ENCODE data around the gene SPATA9. TPM values are rescaled to one million over a fixed set of nuclear protein-coding genes. Genes with fewer than 3 reads are reported as not detected.
"Not testable (repeated sequence)": the region's sequence is repeated elsewhere in the genome, so short reads cannot be mapped to it uniquely, and the experiment has no call there.

The SPATA9 gene
- polyA plus RNA-seq, 4 donors = 1.1 to 2.3 (median 1.5) TPM

DNA sequence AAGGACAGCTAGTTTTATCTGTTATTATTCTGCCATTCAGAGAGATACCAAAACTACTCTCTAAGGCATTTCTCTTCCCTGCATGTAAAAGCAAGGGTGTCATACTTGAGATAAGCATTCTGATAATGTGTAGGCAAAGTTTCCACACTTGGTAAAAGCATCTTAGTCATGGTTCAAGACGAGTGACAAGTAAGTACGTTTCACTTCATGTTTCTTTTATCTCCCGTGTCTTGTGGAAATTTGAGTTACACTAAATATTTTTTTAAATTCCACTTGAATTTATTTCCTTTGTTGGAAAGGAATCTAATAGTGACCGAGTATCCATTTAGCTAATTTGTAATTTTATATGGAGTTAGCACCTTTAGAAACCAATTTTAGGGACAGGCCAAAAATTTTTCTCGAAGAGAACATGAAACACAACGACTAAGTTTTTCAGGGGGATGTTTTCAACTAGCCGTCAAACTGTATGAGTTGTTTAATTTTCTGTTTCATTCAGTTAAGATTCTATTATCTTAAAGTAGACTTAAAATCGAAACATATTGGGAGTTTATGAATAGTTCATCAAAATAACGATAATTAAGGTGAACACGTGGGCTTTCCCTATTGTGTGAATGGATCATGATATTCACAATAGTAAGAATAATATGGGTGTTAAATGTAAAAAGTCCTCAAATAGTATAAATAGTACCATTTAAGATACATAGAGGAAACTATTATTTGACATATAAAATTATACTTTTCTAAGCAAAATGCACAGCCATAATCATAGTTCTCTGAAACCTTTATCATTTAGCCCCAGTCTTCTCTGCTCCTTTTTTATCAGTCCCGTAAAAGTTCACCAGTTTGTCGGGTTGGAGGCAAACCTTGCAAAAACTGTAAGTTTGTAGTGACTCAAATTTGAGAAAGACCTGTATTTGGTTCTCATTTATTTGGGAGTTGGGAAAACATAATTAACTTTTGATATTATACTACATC lies 34.6 kb downstream of the SPATA9 start:
- DNase-seq (ENCODE audit: low read depth in 4 of 4, low spot score in 3 of 4) = no peak

DNA sequence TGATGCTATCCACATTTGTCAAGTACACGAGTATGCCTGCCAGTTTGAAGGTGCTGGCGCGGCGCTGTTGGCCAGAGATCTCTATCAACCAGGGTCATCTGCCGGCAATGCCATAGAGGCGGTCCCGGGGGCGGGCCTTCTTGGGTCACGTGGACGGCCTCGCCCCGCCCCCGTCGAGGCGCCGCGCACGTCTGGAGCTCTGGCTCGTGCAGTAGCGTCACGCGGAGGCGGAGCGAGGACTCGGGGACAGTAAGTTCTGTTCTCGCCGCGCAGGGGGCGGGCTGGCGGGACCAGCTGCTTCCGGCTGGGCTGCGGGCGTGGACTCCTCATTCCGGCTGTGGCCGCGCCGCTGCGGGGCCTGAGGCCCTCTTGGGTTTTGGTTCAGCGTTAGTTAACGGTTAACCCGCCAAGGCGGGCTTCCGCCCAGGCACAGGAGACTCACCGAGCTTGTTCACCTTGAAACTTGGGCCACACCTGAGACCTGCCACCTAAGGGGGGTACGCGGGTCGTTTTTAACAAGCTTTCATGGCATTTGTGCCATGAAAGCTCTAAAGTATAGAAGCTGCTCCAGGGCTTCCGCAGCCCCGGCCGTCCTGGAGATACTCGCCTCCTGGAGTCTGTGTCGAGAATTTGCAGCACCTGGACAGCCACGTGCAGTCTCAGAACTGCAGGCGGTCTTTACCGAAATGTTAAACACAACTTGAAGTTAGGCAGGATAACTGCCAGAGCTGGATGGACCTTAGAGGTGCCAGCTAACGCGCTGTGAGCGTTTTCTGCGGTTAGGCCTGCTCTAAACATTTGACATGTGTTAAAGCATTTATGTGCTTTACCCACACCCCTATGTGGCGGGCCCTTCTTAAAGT lies 36.0 kb downstream of the SPATA9 start, which contains the start of gene RFESD:
TSS of gene RFESD (plus strand) at position 209 of the 863 bp plus-strand sequence. CDS start 5,495 bp downstream, outside the sequence.
- DNase-seq (ENCODE audit: low read depth in 4 of 4, low spot score in 3 of 4) = peak; percentile 90 to 92 (median 91)

DNA sequence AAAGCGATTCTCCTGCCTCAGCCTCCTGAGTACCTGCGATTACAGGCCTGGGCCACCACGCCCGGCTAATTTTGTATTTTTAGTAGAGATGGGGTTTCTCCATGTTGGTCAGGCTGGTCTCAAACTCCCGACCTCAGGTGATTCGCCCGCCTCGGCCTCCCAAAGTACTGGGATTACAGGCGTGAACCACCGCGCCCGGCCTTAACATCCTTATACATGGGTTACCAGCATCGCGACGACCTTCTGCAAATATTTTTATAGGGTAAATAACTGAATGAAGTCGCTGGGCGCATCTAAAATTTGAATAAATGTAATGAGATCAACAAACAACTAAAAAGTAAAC lies 36.6 kb downstream of the SPATA9 start:
- DNase-seq (ENCODE audit: low read depth in 4 of 4, low spot score in 3 of 4) = not testable (repeated sequence)

DNA sequence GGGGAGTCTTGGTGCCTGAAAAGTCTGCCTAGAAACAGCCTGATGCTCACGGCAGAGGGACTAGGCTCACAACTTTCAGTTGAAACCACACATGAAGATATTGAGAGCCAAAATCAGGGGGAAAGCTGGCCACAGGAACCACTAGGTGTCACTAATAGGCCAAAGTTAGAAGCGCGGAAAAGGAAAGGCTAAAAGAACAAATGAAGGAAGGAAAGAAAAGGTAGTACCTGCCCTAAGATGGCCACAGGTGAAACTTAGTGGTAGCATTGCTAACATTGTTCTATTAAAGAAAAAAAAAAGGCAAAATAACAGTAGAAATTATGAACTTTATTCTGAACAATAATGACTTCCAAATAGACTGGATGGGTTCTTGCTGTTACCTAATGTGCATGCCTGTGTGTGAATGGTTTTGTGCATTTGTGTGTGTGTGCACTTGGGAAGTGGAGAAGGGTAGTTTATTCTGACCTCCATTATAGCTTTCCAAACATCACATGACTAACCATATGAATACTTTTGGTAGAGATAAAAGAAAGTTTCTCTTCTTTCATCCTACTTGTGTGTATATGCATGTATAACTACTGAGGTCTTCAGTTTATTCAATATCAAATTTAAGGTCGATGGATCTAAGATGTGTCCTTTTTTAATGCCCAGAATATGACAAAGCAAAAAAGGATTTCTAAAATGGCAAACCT lies 38.3 kb downstream of the SPATA9 start:
- peak in 1 of 4 donors; percentile 47 for DNase-seq (ENCODE audit: low read depth in 4 of 4, low spot score in 3 of 4)

DNA sequence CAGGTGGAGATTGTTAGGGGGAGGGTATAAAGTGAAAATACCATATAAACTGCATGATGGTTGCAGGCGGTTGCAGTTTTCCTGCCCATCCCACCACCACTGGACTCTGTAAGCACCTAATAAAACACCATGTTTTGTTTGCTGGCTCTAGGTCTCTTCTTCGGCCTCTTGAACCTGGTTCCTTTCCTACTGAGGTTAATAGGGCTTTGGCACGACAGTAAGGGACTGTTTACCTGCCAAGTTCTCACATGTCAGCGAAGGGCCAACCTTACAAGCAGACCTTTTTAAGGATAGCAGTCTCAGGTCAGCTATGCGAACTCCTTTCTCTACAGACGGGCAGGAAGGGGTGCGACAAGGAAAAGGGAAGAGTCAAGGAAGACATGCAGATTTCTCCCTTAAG lies 39.6 kb downstream of the SPATA9 start:
- DNase-seq (ENCODE audit: low read depth in 4 of 4, low spot score in 3 of 4) = no peak

DNA sequence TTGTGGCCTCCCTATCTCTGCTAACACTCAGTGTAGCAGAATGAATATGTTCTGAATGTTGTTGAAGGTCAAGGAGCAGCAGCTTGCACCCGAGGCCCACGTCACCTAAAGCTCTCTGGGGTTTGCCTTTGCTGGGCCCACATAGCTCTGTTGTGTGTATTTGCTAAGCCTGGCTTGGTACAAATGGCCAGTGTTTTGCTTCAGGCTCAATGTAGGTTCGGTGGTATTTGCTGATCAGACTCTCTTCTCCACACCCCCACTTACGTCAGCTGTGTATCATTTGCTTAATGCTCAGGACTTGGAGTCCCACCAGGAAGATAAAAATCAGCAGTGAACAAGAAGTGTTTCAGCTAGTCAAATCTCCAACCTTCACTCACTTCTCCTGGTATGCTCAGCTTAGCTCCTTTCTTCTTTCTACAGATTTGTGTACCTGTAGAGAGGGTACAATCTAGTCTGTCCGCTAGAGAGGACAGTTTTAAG lies 41.0 kb downstream of the SPATA9 start:
- DNase-seq (ENCODE audit: low read depth in 4 of 4, low spot score in 3 of 4) = no peak

DNA sequence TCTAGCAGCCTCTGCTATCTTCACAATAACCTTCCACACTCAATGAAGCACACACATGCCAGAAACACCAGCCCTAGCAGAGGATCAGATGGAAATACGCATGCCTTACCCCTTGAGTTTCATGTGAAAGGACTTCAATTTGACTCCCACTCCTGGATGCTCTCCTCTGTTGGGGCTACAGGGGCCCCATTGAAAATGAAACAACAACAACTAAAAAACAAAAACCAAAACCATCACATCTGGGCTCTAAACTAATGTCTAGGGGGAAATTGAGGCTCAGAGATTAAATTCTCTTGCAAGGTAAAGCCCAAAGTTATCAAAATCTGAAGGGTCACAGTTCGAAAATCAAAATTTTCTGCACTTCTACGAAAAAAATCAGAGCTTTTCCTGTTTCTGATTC lies 44.2 kb downstream of the SPATA9 start:
- DNase-seq (ENCODE audit: low read depth in 4 of 4, low spot score in 3 of 4) = no peak

DNA sequence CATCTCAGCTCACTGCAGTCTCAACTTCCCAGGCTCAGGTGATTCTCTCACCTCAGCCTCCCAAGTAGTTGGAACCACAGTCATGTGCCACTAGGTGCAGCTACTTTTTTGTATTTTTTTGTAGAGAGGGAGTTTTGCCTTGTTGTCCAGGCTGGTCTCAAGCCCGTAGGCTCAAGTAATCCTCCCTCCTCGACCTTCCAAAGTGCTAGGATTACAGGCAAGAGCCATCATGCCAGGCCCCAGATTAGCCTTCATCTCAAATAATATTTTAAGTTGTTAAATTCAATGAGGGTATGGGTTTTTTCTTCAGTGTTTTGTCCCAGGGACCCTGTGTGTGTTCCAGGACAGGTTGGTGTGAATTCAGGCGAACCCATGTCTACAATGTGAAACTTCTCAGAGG lies 48.7 kb downstream of the SPATA9 start:
- DNase-seq (ENCODE audit: low read depth in 4 of 4, low spot score in 3 of 4) = no peak

DNA sequence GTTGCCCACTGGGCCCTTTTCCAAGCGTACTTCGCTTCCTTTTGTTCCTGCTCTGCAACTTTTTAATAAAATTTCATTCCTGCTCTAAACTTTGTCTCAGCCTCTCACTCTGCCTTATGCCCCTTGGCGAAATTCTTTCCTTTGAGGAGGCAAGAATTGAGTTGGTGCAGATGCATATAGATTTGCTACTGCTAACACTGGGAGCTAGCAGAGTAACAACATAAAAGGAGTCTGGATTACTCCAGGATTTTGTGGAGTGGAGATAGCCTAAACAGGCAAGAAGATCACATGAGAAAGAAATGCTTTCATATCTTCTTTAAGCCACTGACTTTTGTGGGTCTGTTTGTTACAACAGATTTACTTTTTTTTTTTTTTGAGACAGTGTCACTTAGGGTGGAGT lies 49.1 kb downstream of the SPATA9 start:
- no peak for DNase-seq (ENCODE audit: low read depth in 4 of 4, low spot score in 3 of 4)

DNA sequence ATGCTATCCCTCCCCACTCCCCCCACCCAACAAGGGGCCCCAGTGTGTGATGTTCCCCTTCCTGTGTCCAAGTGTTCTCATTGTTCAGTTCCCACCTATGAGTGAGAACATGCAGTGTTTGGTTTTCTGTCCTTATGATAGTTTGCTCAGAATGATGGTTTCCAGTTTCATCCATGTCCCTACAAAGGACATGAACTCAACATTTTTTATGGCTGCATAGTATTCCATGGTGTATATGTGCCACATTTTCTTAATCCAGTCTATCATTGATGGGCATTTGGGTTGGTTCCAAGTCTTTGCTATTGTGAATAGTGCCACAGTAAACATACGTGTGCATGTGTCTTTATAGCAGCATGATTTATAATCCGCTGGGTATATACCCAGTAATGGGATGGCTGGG lies 49.8 kb downstream of the SPATA9 start:
- DNase-seq (ENCODE audit: low read depth in 4 of 4, low spot score in 3 of 4) = not testable (repeated sequence)

DNA sequence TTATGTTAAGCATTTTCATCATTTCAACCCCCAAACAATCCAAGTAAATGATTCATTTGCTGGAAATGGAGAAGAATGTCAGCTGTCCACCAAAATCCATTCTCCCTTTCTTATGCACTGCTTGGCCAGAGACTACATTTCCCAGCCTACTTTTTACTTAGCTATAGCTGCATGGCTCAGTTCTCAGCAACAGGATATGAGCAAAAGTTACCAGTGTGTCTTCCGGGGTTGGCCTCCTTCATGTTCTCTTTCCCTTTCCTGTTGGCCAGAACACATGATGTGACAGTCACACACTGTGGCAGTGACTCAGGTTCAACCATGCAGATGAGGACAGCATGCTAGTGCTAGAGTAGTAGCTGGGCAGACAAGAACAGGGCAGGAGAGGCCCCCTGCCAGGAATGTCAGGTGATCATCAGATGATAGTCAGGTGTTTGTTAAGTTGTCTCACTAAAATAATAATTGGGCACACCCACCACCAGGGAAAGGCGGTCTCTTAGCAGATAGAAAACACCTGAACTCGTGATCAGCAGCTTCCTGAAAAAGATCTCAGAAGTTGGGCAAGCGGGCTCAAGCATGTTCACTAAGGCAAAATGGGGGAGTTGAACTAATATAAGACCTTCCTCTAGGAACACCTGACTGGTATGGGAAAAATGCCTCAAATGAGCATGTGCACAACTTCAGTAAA lies 50.7 kb downstream of the SPATA9 start:
- DNase-seq (ENCODE audit: low read depth in 4 of 4, low spot score in 3 of 4) = no peak

DNA sequence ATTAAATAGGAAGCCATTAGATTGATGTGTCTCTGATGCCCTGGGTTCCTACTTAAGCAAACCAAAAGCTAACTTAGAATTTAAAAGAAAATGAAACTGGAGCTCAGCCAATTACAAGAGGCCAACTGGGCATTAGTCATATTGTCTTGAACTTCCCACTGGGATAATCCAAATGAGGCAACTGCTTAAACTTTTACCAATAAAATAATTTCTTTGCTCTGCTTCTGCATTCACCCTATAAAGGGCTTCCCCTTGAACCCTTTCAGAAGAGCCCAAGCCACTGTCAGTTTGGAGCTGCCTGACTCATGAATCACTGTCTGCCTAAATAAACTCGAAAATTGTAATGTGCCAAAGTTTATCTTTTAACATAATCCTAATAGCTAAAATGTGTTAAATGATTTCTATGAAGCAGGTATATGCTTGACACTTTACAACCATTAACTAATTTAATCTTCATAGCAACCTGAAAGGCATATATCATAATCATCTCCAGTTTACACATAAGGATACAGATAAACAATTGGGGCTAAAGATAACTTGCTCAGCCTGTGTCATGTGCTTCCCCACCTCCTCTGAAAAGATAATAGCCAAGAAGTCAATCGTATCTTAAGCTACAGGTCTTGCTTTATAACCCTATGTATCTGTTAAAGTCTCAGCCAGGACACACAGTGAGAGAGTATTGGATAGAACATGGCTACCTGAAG lies 51.4 kb downstream of the SPATA9 start:
- DNase-seq (ENCODE audit: low read depth in 4 of 4, low spot score in 3 of 4) = no peak

DNA sequence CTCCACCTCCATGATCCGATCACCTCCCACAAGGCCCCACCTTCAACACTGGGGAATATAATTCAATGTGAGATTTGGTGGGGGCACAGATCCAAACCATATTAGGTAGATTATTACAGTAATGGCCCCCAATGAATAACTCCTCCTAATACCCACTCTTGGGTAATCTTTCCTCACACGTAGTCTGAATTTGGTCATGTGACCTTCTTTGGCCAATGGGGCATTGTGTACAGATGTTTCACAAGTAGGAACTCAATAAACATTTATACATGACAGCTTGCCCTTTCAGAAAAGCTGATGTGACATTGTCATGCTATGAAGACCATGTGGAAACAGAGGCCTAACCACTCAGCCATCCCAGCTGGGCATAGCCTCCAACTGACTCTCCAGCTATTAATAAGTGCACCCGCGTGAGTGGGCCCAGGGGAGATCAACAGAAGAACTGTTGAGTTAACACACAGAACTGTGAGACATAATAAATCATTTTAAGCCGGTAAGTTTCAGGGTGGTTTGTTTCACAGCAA lies 52.3 kb downstream of the SPATA9 start:
- DNase-seq (ENCODE audit: low read depth in 4 of 4, low spot score in 3 of 4) = no peak

DNA sequence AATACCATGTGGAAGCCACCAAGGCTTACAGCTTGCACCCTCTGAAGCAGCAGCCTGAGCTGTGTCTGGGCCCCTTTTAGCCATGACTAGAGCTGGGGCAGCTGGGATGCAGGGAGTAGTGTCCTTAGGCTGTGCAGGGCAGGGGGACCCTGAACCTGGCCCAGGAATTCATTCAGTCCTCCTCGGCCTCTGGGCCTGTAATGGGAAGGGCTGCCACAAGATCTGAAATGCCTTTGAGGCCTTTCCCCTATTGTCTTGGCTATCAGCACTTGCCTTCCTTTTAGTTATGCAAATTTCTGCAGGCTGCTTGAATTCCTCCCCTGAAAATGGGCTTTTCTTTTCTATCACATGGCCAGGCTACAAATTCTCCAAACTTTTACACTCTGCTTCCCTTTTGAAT lies 53.9 kb downstream of the SPATA9 start:
- DNase-seq (ENCODE audit: low read depth in 4 of 4, low spot score in 3 of 4) = no peak

DNA sequence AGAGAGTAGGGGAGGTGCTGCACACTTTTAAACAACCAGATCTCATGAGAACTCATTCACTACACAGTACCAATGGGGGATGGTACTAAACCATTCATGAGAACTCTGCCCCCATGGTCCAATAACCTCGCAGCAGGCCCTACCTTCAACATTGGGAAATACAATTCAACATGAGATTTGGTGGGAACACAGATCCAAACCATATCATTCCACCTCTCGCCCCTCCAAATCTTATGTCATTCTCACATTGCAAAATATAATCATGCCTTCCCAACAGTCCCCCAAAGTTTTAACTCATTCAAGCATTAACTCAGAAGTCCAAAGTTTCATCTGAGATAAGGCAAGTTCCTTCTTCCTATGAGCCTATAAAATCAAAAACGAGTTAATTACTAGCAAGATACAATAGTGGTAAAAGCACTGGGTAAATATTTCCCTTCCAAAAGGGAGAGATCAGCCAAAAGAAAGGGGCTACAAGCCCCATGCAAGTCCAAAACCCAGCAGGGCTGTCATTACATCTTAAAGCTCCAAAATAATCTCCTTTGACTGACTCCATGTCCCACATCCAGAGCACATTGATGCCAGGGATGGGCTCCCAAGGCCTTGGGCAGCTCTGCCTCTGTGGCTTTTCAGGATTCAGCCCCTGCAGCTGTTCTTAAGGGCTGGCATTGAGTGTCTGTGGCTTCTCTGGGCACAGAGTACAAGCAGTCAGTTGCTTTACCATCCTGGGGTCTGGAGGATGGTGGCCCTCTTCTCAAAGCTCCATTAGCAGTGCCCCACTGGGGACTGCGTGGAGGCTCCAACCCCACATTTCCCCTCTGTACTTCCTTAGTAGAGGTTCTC lies 54.6 kb downstream of the SPATA9 start:
- DNase-seq (ENCODE audit: low read depth in 4 of 4, low spot score in 3 of 4) = no peak

DNA sequence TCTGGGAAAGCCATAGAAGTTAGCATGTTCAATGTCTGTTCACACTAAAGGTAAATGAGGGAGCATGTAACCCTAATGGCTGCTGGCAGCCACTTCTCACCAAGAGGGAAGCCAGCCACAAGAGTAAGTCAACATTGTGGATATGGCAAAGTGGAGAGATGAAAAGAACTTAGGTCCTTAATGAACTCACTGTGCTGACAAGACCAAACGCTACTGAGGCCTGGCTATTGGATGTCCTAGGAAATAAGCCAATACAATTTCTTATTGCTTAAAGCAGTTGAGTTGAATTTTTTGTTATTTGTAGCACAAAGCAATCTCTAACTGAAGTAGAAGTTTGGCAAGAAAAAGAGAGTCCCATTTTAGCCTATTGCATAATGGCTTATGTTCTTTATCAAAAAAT lies 56.1 kb downstream of the SPATA9 start:
- DNase-seq (ENCODE audit: low read depth in 4 of 4, low spot score in 3 of 4) = no peak

DNA sequence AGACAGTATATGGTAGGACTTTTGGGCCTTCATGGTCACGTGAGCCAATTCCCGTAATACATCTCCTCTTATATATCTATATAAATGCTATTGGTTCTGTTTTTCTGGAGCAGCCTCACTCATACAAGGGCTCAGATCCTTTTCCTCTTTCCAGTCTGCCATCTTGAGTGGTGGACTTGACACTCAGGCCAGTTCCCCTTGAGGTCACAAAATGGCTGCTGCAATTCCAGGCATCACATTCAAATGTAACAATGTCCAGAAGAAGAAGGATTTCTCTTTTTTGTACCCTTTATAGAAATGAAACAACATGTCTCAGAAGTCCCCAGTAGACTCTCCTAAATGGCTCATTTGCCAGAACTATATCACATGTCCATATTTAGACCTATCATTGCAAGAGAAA lies 58.4 kb downstream of the SPATA9 start:
- no peak for DNase-seq (ENCODE audit: low read depth in 4 of 4, low spot score in 3 of 4)

DNA sequence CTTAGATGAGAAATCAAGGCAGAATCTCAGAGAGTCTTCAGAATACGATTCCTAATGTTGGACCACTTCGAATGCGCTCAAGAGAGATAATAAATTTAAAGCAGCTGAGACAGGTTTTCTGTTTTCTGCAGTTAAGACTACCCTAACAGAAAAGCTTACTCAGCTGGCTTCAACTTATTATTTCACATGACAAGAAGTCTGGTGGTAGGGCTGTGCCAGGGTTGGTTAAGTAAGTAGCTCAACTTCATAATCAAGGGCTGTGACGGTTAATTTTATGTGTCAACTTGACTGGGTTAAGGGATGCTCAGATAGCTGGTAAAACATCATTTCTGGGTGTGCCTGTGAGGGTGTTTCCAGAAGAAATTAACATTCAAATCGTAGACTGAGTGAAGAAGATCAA lies 59.1 kb downstream of the SPATA9 start:
- DNase-seq (ENCODE audit: low read depth in 4 of 4, low spot score in 3 of 4) = no peak
